ENCODE data around the gene SLC25A53. TPM values are rescaled to one million over a fixed set of nuclear protein-coding genes. Genes with fewer than 3 reads are reported as not detected.
"Not testable (repeated sequence)": the region's sequence is repeated elsewhere in the genome, so short reads cannot be mapped to it uniquely, and the experiment has no call there.

SLC25A53 gene
- total RNA-seq, 1 donor from 2014 or later, result 15.6 TPM

- DNase-seq (ENCODE audit: low spot score), result peak; percentile 78
Measured at GRCh38 chrX:104136241-104137019, 20.4 kb downstream of the SLC25A53 start.

GRCh38 chrX:104135677-104136076 is 21.1 kb downstream of the SLC25A53 start:
- intact Hi-C loops (cut with DNase I), result no loop called here
- ATAC-seq, result no peak
- no peak for DNase-seq (ENCODE audit: low spot score)

More at GRCh38 chrX:104136241-104137019, 20.4 kb downstream of the SLC25A53 start:
- ATAC-seq, result peak; percentile 95
- intact Hi-C loops (cut with DNase I), result no loop called here

- intact Hi-C loops (cut with DNase I), result no loop called here
- no peak for DNase-seq (ENCODE audit: low spot score)
- no peak for ATAC-seq
Measured at GRCh38 chrX:104134583-104135261, 22.1 kb downstream of the SLC25A53 start.

- DNase-seq (ENCODE audit: low spot score) (no peak), ATAC-seq (no peak)
- intact Hi-C loops (cut with DNase I), result no loop called here
Measured at GRCh38 chrX:104130808-104131207, 26.0 kb downstream of the SLC25A53 start.

- ATAC-seq (no peak), DNase-seq (ENCODE audit: low spot score) (no peak)
- intact Hi-C loops (cut with DNase I), result no loop called here
Measured at GRCh38 chrX:104126856-104127255, 30.0 kb downstream of the SLC25A53 start.

- ATAC-seq, result no peak
- intact Hi-C loops (cut with DNase I), result no loop called here
- DNase-seq (ENCODE audit: low spot score), result no peak
Measured at GRCh38 chrX:104122829-104123228, 34.0 kb downstream of the SLC25A53 start.

- ATAC-seq, result no peak
- DNase-seq (ENCODE audit: low spot score), result no peak
- intact Hi-C loops (cut with DNase I), result no loop called here
Measured at GRCh38 chrX:104118765-104119164, 38.0 kb downstream of the SLC25A53 start.

GRCh38 chrX:104117759-104118158 is 39.0 kb downstream of the SLC25A53 start:
- DNase-seq (ENCODE audit: low spot score), result no peak
- intact Hi-C loops (cut with DNase I), result no loop called here
- ATAC-seq, result no peak

GRCh38 chrX:104113222-104113965 is 43.4 kb downstream of the SLC25A53 start:
- DNase-seq (ENCODE audit: low spot score) (peak; percentile 64), ATAC-seq (peak; percentile 71)
- intact Hi-C loops (cut with DNase I), result no loop called here

- ATAC-seq, result peak; percentile 85
- intact Hi-C loops (cut with DNase I), result no loop called here
- DNase-seq (ENCODE audit: low spot score), result peak; percentile 73
Measured at GRCh38 chrX:104112326-104112951, 44.4 kb downstream of the SLC25A53 start, which contains the start of gene ZCCHC18. Gene ZCCHC18 (plus strand): TSS chrX:104112523. CDS start chrX:104114112, 1,589 bp downstream.

GRCh38 chrX:104110491-104111240 is 46.1 kb downstream of the SLC25A53 start:
- intact Hi-C loops (cut with DNase I); ATAC-seq; DNase-seq (ENCODE audit: low spot score): not testable (repeated sequence)

- intact Hi-C loops (cut with DNase I), result no loop called here
- no peak for ATAC-seq
- DNase-seq (ENCODE audit: low spot score), result no peak
Measured at GRCh38 chrX:104108955-104109354, 47.9 kb downstream of the SLC25A53 start.

GRCh38 chrX:104105330-104106262 is 51.2 kb downstream of the SLC25A53 start:
- intact Hi-C loops (cut with DNase I), result no loop called here
- ATAC-seq, result no peak
- no peak for DNase-seq (ENCODE audit: low spot score)

GRCh38 chrX:104104676-104105075 is 52.1 kb downstream of the SLC25A53 start:
- no peak for DNase-seq (ENCODE audit: low spot score)
- intact Hi-C loops (cut with DNase I), result no loop called here
- ATAC-seq, result no peak

- no peak for ATAC-seq
- intact Hi-C loops (cut with DNase I), result no loop called here
- DNase-seq (ENCODE audit: low spot score), result no peak
Measured at GRCh38 chrX:104098919-104099318, 57.9 kb downstream of the SLC25A53 start.

GRCh38 chrX:104098151-104098808 is 58.5 kb downstream of the SLC25A53 start:
- DNase-seq (ENCODE audit: low spot score) (no peak), ATAC-seq (peak; percentile 53)
- intact Hi-C loops (cut with DNase I), result no loop called here

GRCh38 chrX:104085919-104086318 is 70.9 kb downstream of the SLC25A53 start:
- ATAC-seq, result no peak
- intact Hi-C loops (cut with DNase I), result no loop called here
- no peak for DNase-seq (ENCODE audit: low spot score)

Measured in sciatic nerve (tissue), 2 donors.